Measurements from ENCODE around the gene FARP1.

The FARP1 gene

DNA sequence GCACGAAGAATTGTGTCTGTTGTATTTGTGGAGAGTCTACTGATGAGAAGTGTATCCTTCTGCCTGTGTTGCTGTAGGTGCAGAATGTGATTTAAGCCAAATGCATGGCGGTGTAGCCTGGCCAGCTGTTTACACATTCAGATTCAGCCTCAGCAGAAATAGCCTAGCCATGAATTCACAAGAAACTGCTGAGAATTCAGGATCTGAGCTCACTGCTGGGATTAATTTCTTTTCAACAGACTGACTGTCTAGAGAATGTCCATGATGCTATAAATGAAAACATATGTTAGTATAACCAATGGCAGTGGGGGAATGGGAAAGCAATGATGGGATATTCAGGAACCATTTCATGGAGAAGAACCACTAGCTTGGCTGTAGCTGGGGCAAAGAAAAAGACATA, 111.6 kb downstream of the FARP1 start:
- Histone ChIP-seq H3K36me3 (ENCODE audit: control insufficient read depth, low read length) (no peaks in the 10 kb centered on the region), H4K20me1 (ENCODE audit: control insufficient read depth, insufficient read depth, low read depth, low read length) (no peaks in the 10 kb centered on the region), H3K9me3 (ENCODE audit: control insufficient read depth, insufficient read depth, low read length) (no peaks in the 10 kb centered on the region), H3K9me2 (replicated peaks; ENCODE audit: control insufficient read depth, low read length) (no peaks in the 10 kb centered on the region), H3K27me3 (ENCODE audit: control insufficient read depth, low read length) (no peaks in the 10 kb centered on the region), H3F3A (ENCODE audit: control insufficient read depth, insufficient read depth) (no peaks in the 10 kb centered on the region), H3K4me1 (ENCODE audit: control insufficient read depth, low read length) (no peaks in the 10 kb centered on the region), H3K27ac (ENCODE audit: low read depth, low read length) (no peak overlapping the region), H3K79me2 (ENCODE audit: control insufficient read depth, low read length) (no peaks in the 10 kb centered on the region), H3K4me2 (ENCODE audit: low read length) (no peak overlapping the region), H3K4me3 (ENCODE audit: low read length) (no peak overlapping the region)
- no peak for TF ChIP-seq EZH2phosphoT487 (IDR thresholded peaks at IDR 0.05; ENCODE audit: borderline replicate concordance, low read length)
- TF ChIP-seq, protein P1, sequence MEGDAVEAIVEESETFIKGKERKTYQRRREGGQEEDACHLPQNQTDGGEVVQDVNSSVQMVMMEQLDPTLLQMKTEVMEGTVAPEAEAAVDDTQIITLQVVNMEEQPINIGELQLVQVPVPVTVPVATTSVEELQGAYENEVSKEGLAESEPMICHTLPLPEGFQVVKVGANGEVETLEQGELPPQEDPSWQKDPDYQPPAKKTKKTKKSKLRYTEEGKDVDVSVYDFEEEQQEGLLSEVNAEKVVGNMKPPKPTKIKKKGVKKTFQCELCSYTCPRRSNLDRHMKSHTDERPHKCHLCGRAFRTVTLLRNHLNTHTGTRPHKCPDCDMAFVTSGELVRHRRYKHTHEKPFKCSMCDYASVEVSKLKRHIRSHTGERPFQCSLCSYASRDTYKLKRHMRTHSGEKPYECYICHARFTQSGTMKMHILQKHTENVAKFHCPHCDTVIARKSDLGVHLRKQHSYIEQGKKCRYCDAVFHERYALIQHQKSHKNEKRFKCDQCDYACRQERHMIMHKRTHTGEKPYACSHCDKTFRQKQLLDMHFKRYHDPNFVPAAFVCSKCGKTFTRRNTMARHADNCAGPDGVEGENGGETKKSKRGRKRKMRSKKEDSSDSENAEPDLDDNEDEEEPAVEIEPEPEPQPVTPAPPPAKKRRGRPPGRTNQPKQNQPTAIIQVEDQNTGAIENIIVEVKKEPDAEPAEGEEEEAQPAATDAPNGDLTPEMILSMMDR (IDR thresholded peaks at IDR 0.05; ENCODE audit: low read depth, low read length, poor library complexity, severe bottlenecking): no peak

DNA sequence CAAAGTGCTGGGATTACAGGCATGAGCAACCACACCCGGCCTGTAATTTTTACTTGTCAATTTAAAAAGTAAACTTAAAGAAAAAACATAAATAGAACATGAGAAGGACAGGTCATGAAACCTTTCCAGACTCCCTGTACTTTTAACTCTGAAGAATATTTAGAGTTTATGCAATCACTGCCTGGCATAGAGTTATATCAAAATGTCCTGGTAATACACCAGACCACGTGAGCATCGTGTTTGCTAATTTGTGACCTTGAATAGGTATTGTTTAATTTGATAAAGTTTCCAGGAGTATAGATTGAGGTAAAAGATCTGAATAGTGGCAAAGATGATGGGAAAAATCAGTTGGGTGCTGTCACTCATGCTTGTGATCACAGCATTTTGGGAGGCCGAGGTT, 115.3 kb downstream of the FARP1 start:
- H3K9me2 ChIP-seq (replicated peaks; ENCODE audit: control insufficient read depth, low read length): no peaks in the 10 kb centered on the region
- H3K36me3 ChIP-seq (ENCODE audit: control insufficient read depth, low read length): no peaks in the 10 kb centered on the region
- H3K4me3 ChIP-seq (ENCODE audit: low read length): no peak overlapping the region
- H3K79me2 ChIP-seq (ENCODE audit: control insufficient read depth, low read length): no peaks in the 10 kb centered on the region
- H3K4me1 ChIP-seq (ENCODE audit: control insufficient read depth, low read length): no peaks in the 10 kb centered on the region
- H3F3A ChIP-seq (ENCODE audit: control insufficient read depth, insufficient read depth): no peaks in the 10 kb centered on the region
- no peaks in the 10 kb centered on the region for H3K9me3 ChIP-seq (ENCODE audit: control insufficient read depth, insufficient read depth, low read length)
- no peaks in the 10 kb centered on the region for H4K20me1 ChIP-seq (ENCODE audit: control insufficient read depth, insufficient read depth, low read depth, low read length)
- H3K27ac ChIP-seq (ENCODE audit: low read depth, low read length): no peak overlapping the region
- no peak overlapping the region for H3K4me2 ChIP-seq (ENCODE audit: low read length)
- TF ChIP-seq EZH2phosphoT487 (IDR thresholded peaks at IDR 0.05; ENCODE audit: borderline replicate concordance, low read length): no peak
- TF ChIP-seq, protein P1 (IDR thresholded peaks at IDR 0.05; ENCODE audit: low read depth, low read length, poor library complexity, severe bottlenecking): no peak
- H3K27me3 ChIP-seq (ENCODE audit: control insufficient read depth, low read length): no peaks in the 10 kb centered on the region

- no peaks in the 10 kb centered on the region for H3K9me3 ChIP-seq (ENCODE audit: control insufficient read depth, insufficient read depth, low read length)
- no peaks in the 10 kb centered on the region for H4K20me1 ChIP-seq (ENCODE audit: control insufficient read depth, insufficient read depth, low read depth, low read length)
- no peaks in the 10 kb centered on the region for H3F3A ChIP-seq (ENCODE audit: control insufficient read depth, insufficient read depth)
- no peak overlapping the region for H3K4me3 ChIP-seq (ENCODE audit: low read length)
- no peak overlapping the region for H3K4me2 ChIP-seq (ENCODE audit: low read length)
- H3K9me2 ChIP-seq (replicated peaks; ENCODE audit: control insufficient read depth, low read length): no peaks in the 10 kb centered on the region
- no peaks in the 10 kb centered on the region for H3K36me3 ChIP-seq (ENCODE audit: control insufficient read depth, low read length)
- H3K79me2 ChIP-seq (ENCODE audit: control insufficient read depth, low read length): no peaks in the 10 kb centered on the region
- TF ChIP-seq, protein P1 (IDR thresholded peaks at IDR 0.05; ENCODE audit: low read depth, low read length, poor library complexity, severe bottlenecking): no peak
- TF ChIP-seq EZH2phosphoT487 (IDR thresholded peaks at IDR 0.05; ENCODE audit: borderline replicate concordance, low read length): no peak
- H3K27me3 ChIP-seq (ENCODE audit: control insufficient read depth, low read length): no peaks in the 10 kb centered on the region
- H3K4me1 ChIP-seq (ENCODE audit: control insufficient read depth, low read length): no peaks in the 10 kb centered on the region
- H3K27ac ChIP-seq (ENCODE audit: low read depth, low read length): no peak overlapping the region
These were observed 117.7 kb downstream of the FARP1 start for GRCh38 chr13:98260357-98261164.

All from DOHH2 (cell line).